ENCODE measurements around the gene PRKN.

The PRKN gene

DNA sequence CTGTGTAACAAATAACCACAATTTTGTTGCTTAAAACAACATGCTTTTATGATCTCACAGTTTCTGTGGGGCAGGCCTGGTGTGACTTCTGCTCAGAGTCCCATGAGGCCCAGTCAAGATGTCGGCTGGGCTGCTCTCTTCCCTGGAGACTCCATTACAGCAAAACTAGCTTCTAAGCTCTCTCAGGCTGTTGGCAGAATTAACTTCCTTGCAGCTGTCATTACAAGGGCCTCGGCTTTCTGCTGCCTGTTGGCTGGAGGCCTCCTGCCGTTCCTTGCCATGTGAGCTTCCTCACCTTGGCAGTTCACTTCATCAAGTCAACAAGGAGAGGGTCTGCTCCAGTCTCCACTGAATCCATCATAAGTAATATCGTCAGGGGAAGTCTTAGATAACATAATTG lies 659.2 kb downstream of the PRKN start:
- TF ChIP-seq, protein P1, sequence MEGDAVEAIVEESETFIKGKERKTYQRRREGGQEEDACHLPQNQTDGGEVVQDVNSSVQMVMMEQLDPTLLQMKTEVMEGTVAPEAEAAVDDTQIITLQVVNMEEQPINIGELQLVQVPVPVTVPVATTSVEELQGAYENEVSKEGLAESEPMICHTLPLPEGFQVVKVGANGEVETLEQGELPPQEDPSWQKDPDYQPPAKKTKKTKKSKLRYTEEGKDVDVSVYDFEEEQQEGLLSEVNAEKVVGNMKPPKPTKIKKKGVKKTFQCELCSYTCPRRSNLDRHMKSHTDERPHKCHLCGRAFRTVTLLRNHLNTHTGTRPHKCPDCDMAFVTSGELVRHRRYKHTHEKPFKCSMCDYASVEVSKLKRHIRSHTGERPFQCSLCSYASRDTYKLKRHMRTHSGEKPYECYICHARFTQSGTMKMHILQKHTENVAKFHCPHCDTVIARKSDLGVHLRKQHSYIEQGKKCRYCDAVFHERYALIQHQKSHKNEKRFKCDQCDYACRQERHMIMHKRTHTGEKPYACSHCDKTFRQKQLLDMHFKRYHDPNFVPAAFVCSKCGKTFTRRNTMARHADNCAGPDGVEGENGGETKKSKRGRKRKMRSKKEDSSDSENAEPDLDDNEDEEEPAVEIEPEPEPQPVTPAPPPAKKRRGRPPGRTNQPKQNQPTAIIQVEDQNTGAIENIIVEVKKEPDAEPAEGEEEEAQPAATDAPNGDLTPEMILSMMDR (conservative IDR thresholded peaks at IDR 0.05; ENCODE audit: low read depth, low read length), result no peak
- Histone ChIP-seq H2AFZ (ENCODE audit: low read depth) (no peak overlapping the region), H3K4me2 (no peak overlapping the region), H3K79me2 (ENCODE audit: insufficient read depth, low read depth) (no peaks in the 10 kb centered on the region), H3K4me3 (IDR thresholded peaks at IDR 0.05; ENCODE audit: insufficient read depth, low read depth, low read length) (no peak overlapping the region), H3K27me3 (ENCODE audit: insufficient read depth, low read depth) (no peaks in the 10 kb centered on the region), H3K4me1 (ENCODE audit: low read depth, poor library complexity, severe bottlenecking) (no peaks in the 10 kb centered on the region), H3K36me3 (ENCODE audit: insufficient read depth) (no peaks in the 10 kb centered on the region), H4K20me1 (ENCODE audit: insufficient read depth) (no peaks in the 10 kb centered on the region), H3K27ac (no peak overlapping the region), H3K9ac (no peak overlapping the region)

DNA sequence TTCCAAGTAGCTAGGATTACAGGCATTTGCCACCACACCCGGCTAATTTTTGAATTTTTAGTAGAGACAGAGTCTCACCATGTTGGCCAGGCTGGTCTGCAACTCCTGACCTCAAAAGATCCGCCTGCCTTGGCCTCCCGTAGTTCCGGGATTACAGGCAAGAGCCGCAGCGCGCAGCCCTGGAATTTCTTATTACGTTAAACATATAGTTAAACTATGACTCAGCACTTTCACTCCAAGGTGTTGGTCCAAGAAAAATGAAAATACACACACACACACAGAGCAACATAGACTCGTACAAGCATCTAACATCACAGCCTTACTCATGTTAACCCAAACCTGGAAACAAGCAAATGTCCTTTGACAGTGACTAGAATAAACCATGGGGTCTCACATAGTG lies 663.9 kb downstream of the PRKN start:
- no peak overlapping the region for H3K9ac ChIP-seq
- no peak overlapping the region for H3K27ac ChIP-seq
- H3K4me3 ChIP-seq (IDR thresholded peaks at IDR 0.05; ENCODE audit: insufficient read depth, low read depth, low read length), result no peak overlapping the region
- no peak overlapping the region for H2AFZ ChIP-seq (ENCODE audit: low read depth)
- H3K4me1 ChIP-seq (ENCODE audit: low read depth, poor library complexity, severe bottlenecking), result no peaks in the 10 kb centered on the region
- H4K20me1 ChIP-seq (ENCODE audit: insufficient read depth), result no peaks in the 10 kb centered on the region
- H3K79me2 ChIP-seq (ENCODE audit: insufficient read depth, low read depth), result no peaks in the 10 kb centered on the region
- no peaks in the 10 kb centered on the region for H3K27me3 ChIP-seq (ENCODE audit: insufficient read depth, low read depth)
- TF ChIP-seq, protein P1 (conservative IDR thresholded peaks at IDR 0.05; ENCODE audit: low read depth, low read length), result no peak
- H3K36me3 ChIP-seq (ENCODE audit: insufficient read depth), result no peaks in the 10 kb centered on the region
- H3K4me2 ChIP-seq, result no peak overlapping the region

DNA sequence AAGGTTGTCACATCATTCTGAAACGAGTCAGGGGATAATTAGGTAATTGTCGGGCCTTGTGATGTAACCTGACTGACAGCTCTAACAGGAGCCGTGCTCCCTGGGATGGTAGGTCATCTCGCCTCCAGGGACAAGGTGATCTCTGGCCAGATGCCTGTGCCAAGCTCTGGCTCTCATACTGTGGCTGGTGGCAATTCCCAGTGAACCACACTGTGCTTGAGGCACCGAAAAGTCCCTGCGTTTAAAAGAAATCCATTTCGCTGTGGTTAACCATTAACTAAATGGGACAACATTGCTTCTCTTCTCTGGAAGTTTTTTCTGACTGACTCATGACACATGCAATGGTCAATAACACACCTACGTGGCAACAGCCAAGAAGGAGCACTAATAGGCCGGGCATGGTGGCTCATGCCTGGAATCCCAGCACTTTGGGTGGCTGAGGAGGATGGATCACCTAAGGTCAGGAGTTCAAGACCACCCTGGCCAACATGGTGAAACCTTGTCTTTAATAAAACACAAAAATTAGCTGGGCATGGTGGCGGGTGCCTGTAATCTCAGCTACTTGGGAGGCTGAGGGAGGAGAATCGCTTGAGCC lies 669.2 kb downstream of the PRKN start:
- Histone ChIP-seq H3K4me3 (IDR thresholded peaks at IDR 0.05; ENCODE audit: insufficient read depth, low read depth, low read length) (no peak overlapping the region), H3K36me3 (ENCODE audit: insufficient read depth) (no peaks in the 10 kb centered on the region), H2AFZ (ENCODE audit: low read depth) (no peak overlapping the region), H3K4me1 (ENCODE audit: low read depth, poor library complexity, severe bottlenecking) (no peaks in the 10 kb centered on the region), H3K27me3 (ENCODE audit: insufficient read depth, low read depth) (no peaks in the 10 kb centered on the region), H3K4me2 (no peak overlapping the region), H3K27ac (no peak overlapping the region), H4K20me1 (ENCODE audit: insufficient read depth) (no peaks in the 10 kb centered on the region), H3K79me2 (ENCODE audit: insufficient read depth, low read depth) (no peaks in the 10 kb centered on the region), H3K9ac (no peak overlapping the region)
- TF ChIP-seq, protein P1 (conservative IDR thresholded peaks at IDR 0.05; ENCODE audit: low read depth, low read length), result no peak

GRCh38 chr6:162056745-162057144 lies 670.8 kb downstream of the PRKN start:
- no peaks in the 10 kb centered on the region for H3K79me2 ChIP-seq (ENCODE audit: insufficient read depth, low read depth)
- H3K4me2 ChIP-seq, result no peak overlapping the region
- H2AFZ ChIP-seq (ENCODE audit: low read depth), result no peak overlapping the region
- no peak overlapping the region for H3K27ac ChIP-seq
- no peaks in the 10 kb centered on the region for H4K20me1 ChIP-seq (ENCODE audit: insufficient read depth)
- H3K36me3 ChIP-seq (ENCODE audit: insufficient read depth), result no peaks in the 10 kb centered on the region
- no peaks in the 10 kb centered on the region for H3K4me1 ChIP-seq (ENCODE audit: low read depth, poor library complexity, severe bottlenecking)
- H3K27me3 ChIP-seq (ENCODE audit: insufficient read depth, low read depth), result no peaks in the 10 kb centered on the region
- no peak overlapping the region for H3K9ac ChIP-seq
- H3K4me3 ChIP-seq (IDR thresholded peaks at IDR 0.05; ENCODE audit: insufficient read depth, low read depth, low read length), result no peak overlapping the region
- TF ChIP-seq, protein P1 (conservative IDR thresholded peaks at IDR 0.05; ENCODE audit: low read depth, low read length), result no peak
